ENCODE data around the gene NR1I2. TPM values are rescaled to one million over a fixed set of nuclear protein-coding genes. Genes with fewer than 3 reads are reported as not detected.

NR1I2 gene
- total and polyA plus RNA-seq, 2 donors (not counting 1 experiment from before 2014, with no cell fraction given): 0.30 to 0.52 TPM

- Histone ChIP-seq H3K27ac (ENCODE audit: low read length in 2 of 2) (no peak overlapping the region), H4K20me1 (ENCODE audit: control insufficient read depth, insufficient read depth, low read length, poor library complexity, severe bottlenecking) (no peaks in the 10 kb centered on the region), H3K27me3 (replicated peaks in 1 of 4; ENCODE audit: control extremely low read depth in 1 of 4, control insufficient read depth in 3 of 4, insufficient read depth in 4 of 4, low read length in 3 of 4) (no peaks in the 10 kb centered on the region), H3K9ac (ENCODE audit: low read length) (no peak overlapping the region), H2AFZ (ENCODE audit: insufficient read depth, low read depth, low read length, poor library complexity, severe bottlenecking) (no peak overlapping the region), H3K4me2 (replicated peaks; ENCODE audit: low read depth, low read length, poor library complexity, severe bottlenecking) (no peak overlapping the region), H3K36me3 (replicated peaks in 1 of 2; ENCODE audit: control extremely low read depth in 1 of 2, control insufficient read depth in 1 of 2, extremely low read depth in 1 of 2, insufficient read depth in 2 of 2, low read length in 1 of 2) (no peaks in the 10 kb centered on the region), H3K79me2 (ENCODE audit: control insufficient read depth, insufficient read depth, low read length) (no peaks in the 10 kb centered on the region), H3K4me1 (ENCODE audit: control insufficient read depth in 2 of 2, insufficient read depth in 2 of 2, low read length in 2 of 2) (no peaks in the 10 kb centered on the region), H3K4me3 (ENCODE audit: control extremely low read depth in 1 of 5, extremely low read depth in 1 of 5, insufficient read depth in 1 of 5, low read depth in 2 of 5, low read length in 4 of 5) (no peak overlapping the region), H3K9me3 (ENCODE audit: control extremely low read depth in 1 of 3, control insufficient read depth in 2 of 3, insufficient read depth in 1 of 3, low read length in 2 of 3) (peaks cover 0 to 4% (median 3%) of the 10 kb centered on the region in 3 donors)
- POLR2A ChIA-PET: no interaction called here
- Mint-ChIP-seq H3K4me3 (no peak overlapping the region), H3K9me3 (ENCODE audit: insufficient read depth) (no peaks in the 10 kb centered on the region), H3K4me1 (no peaks in the 10 kb centered on the region), H3K27ac (no peak overlapping the region), H3K27me3 (peaks cover 4% of the 10 kb centered on the region)
- WGBS (ENCODE audit: insufficient coverage): no CpG with 5 or more reads among the region's 1 CpG
- DNase-seq: no peak
- CTCF ChIA-PET: no interaction called here
- no peak for ATAC-seq (ENCODE audit: low read depth)
- intact Hi-C loops (cut with micrococcal nuclease): no loop called here
- TF ChIP-seq CTCF (IDR thresholded peaks at IDR 0.05): no peak
- TF ChIP-seq EZH2 (IDR thresholded peaks at IDR 0.05; ENCODE audit: borderline replicate concordance, insufficient read depth, low read depth, low read length, poor library complexity, severe bottlenecking): no peak
Measured at GRCh38 chr3:119776304-119776703, 5.6 kb upstream of the NR1I2 start.

- Histone ChIP-seq H3K27ac (ENCODE audit: low read length in 2 of 2) (no peak overlapping the region), H3K79me2 (ENCODE audit: control insufficient read depth, insufficient read depth, low read length) (no peaks in the 10 kb centered on the region), H3K9ac (ENCODE audit: low read length) (no peak overlapping the region), H2AFZ (ENCODE audit: insufficient read depth, low read depth, low read length, poor library complexity, severe bottlenecking) (no peak overlapping the region), H4K20me1 (ENCODE audit: control insufficient read depth, insufficient read depth, low read length, poor library complexity, severe bottlenecking) (no peaks in the 10 kb centered on the region), H3K36me3 (replicated peaks in 1 of 2; ENCODE audit: control extremely low read depth in 1 of 2, control insufficient read depth in 1 of 2, extremely low read depth in 1 of 2, insufficient read depth in 2 of 2, low read length in 1 of 2) (no peaks in the 10 kb centered on the region), H3K4me1 (ENCODE audit: control insufficient read depth in 2 of 2, insufficient read depth in 2 of 2, low read length in 2 of 2) (no peaks in the 10 kb centered on the region), H3K4me3 (ENCODE audit: control extremely low read depth in 1 of 5, extremely low read depth in 1 of 5, insufficient read depth in 1 of 5, low read depth in 2 of 5, low read length in 4 of 5) (no peak overlapping the region), H3K9me3 (ENCODE audit: control extremely low read depth in 1 of 3, control insufficient read depth in 2 of 3, insufficient read depth in 1 of 3, low read length in 2 of 3) (peaks cover 0 to 4% (median 3%) of the 10 kb centered on the region in 3 donors), H3K27me3 (replicated peaks in 1 of 4; ENCODE audit: control extremely low read depth in 1 of 4, control insufficient read depth in 3 of 4, insufficient read depth in 4 of 4, low read length in 3 of 4) (no peaks in the 10 kb centered on the region), H3K4me2 (replicated peaks; ENCODE audit: low read depth, low read length, poor library complexity, severe bottlenecking) (no peak overlapping the region)
- ATAC-seq (ENCODE audit: low read depth) (no peak), DNase-seq (no peak)
- intact Hi-C loops (cut with micrococcal nuclease): no loop called here
- WGBS (ENCODE audit: insufficient coverage): no CpG with 5 or more reads among the region's 1 CpG
- H3K9me3 Mint-ChIP-seq (ENCODE audit: insufficient read depth): no peaks in the 10 kb centered on the region
- no peak for TF ChIP-seq EZH2 (IDR thresholded peaks at IDR 0.05; ENCODE audit: borderline replicate concordance, insufficient read depth, low read depth, low read length, poor library complexity, severe bottlenecking)
- TF ChIP-seq CTCF (IDR thresholded peaks at IDR 0.05): no peak
- H3K27me3 Mint-ChIP-seq: no peaks in the 10 kb centered on the region
- no peak overlapping the region for H3K27ac Mint-ChIP-seq
- ChIA-PET CTCF (no interaction called here), POLR2A (no interaction called here)
- H3K4me3 Mint-ChIP-seq: no peak overlapping the region
- H3K4me1 Mint-ChIP-seq: no peaks in the 10 kb centered on the region
Measured at GRCh38 chr3:119778176-119778575, 3.7 kb upstream of the NR1I2 start.

All from B cell (primary cell).